Small intestine (tissue), 7 donors: Measurements from ENCODE around the gene KLF6. TPM values are rescaled to one million over a fixed set of nuclear protein-coding genes. Genes with fewer than 3 reads are reported as not detected.

Experiments used
- DNase-seq, 2 donors: peaks; one replicate each; pipeline versions ENCODE4 v3.0.0 to v3.0.0-alpha.2; 2013
- FAIRE-seq: peaks from 2 replicates; lab custom pipeline; 2012; peaks lifted over from hg19 to GRCh38; lab: Jason Lieb, UNC
- H3K27ac ChIP-seq, 3 donors: one replicate each; pipeline ENCODE4 v1.5.1; 2013; ENCODE audit warnings: low read length in 2 of 3, mild to moderate bottlenecking in 2 of 3, control low read depth in 1 of 3, inconsistent platforms in 1 of 3, low read depth in 1 of 3, moderate library complexity in 1 of 3
- H3K27me3 ChIP-seq, 3 donors: one replicate each; pipeline ENCODE4 v1.6.1; 2013; ENCODE audit warnings: low read length in 3 of 3, inconsistent platforms in 1 of 3; ENCODE audit not compliant: control insufficient read depth in 3 of 3, insufficient read depth in 3 of 3
- H3K36me3 ChIP-seq, 3 donors: one replicate each; pipeline ENCODE4 v1.6.1; 2013; ENCODE audit warnings: low read length in 3 of 3, inconsistent platforms in 1 of 3, low read depth in 1 of 3, mild to moderate bottlenecking in 1 of 3, moderate library complexity in 1 of 3; ENCODE audit not compliant: control insufficient read depth in 3 of 3, insufficient read depth in 2 of 3
- H3K4me1 ChIP-seq, 3 donors: one replicate each; pipeline ENCODE4 v1.6.1; 2013; ENCODE audit warnings: low read length in 2 of 3, inconsistent platforms in 1 of 3, low read depth in 1 of 3, mild to moderate bottlenecking in 1 of 3, moderate library complexity in 1 of 3; ENCODE audit not compliant: control insufficient read depth in 3 of 3, insufficient read depth in 2 of 3
- H3K4me3 ChIP-seq, 3 donors: one replicate each; pipeline ENCODE4 v1.5.1; 2013; ENCODE audit warnings: low read length in 3 of 3, control low read depth in 1 of 3, inconsistent platforms in 1 of 3, low read depth in 1 of 3, mild to moderate bottlenecking in 1 of 3, moderate library complexity in 1 of 3
- H3K9me3 ChIP-seq, 2 donors: one replicate each; pipeline ENCODE4 v1.6.1; 2013; ENCODE audit warnings: low read depth in 1 of 2, low read length in 1 of 2; ENCODE audit not compliant: control insufficient read depth in 2 of 2, insufficient read depth in 1 of 2
- WGBS, 3 donors: extraction: QIAGEN DNeasy Blood & Tissue Kit; methylation state at CpG; one replicate each; pipeline ENCODE4 v1.1.7; 2013; 5-methylcytosine and 5-hydroxymethylcytosine counted together
- polyA plus RNA-seq, 4 donors: library from polyadenylated mRNA; stranded (reverse) in 3 of 4; unstranded in 1 of 4; fragments of 200-250 nt in 3 of 4; fragments of 120-200 nt in 1 of 4; gene quantifications; one replicate each; pipeline versions ENCODE4 v1.2.1 to v1.2.3, GENCODE V29; 2013
- donor health status: healthy with polysubstance abuse.
- donor health status: control.
- donor health status: control.
- donor health status: Bipolar disorder and iron deficiency.
- donor health status: healthy.

Gene KLF6
- polyA plus RNA-seq, 4 donors: 47.3 to 97.7 (median 72.1) TPM

DNA sequence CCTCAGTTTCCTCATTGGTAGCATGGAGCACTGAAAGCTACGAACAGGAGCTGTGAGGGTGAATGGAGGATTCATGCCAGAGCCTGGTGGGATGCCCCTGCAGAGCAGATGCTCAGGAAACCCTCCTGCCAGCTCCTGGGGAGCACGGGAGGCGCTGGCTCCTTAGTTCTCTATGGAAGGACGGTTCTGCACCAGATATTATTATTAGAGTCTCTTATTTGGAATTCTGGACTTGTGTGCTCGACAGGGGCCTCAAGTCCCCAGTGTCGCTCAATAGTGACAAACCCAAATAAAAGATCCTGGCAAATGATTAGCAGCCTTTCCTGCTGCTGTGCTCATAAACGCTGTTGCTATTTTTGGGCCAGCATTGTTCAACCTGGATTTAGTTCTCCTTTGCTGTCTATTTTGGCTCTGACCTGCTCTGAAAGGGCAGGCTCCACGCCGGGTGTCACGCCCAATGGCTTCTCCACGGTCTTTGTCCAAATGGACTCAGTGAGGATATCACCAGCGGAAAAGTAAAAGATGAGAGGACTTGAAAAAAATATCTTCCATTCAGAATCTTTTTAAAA lies 23.0 kb upstream of the KLF6 start:
- 74 to 79% (median 74%) methylated on average over 12 of the region's 12 CpGs for WGBS, 3 donors
- FAIRE-seq (no peak), DNase-seq (peak in 1 of 2 donors; percentile 29)
- Histone ChIP-seq H3K4me3 (no peak overlapping the region), H3K27me3 (no peaks in the 10 kb centered on the region), H3K4me1 (peaks cover 16 to 65% (median 26%) of the 10 kb centered on the region in 3 donors), H3K36me3 (no peaks in the 10 kb centered on the region), H3K9me3 (no peaks in the 10 kb centered on the region), H3K27ac (peak overlapping the region in 2 of 3 donors; percentile 93 to 96)

DNA sequence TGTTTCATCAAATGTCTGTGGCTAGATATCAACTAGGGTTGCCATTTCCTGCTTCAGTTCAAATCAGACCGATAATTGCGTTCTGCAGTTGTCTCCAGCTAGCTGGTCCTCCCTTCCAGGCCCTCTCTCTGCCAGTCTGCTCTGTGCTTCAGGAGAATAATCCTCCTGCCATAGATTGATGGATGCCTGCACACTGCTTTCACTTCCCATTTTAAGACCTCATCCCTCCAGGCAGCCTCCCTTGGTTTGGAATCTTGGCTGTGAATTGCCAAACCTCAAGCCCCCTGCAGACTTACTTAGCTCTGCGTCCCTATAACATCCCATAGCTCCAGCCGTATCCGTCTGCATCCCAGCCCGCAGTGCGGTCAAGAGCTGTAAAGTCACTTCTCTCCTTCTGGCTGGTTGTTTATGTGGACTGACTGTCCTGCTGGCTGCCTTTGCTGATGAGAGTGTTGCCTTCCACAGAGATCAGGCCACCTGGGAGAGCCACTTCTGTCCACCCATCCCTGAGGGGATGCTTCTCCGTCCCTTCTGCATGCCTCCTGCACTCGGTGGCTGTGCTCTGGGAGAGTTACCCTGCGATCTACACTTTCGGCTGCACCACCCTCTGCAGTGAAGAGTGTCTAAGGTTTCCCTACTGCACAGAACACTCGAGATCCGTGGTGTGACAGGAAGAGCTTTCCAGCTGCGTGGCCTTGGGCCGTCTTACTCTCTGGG lies 22.4 kb upstream of the KLF6 start:
- peak in 1 of 2 donors; percentile 18 for DNase-seq

DNA sequence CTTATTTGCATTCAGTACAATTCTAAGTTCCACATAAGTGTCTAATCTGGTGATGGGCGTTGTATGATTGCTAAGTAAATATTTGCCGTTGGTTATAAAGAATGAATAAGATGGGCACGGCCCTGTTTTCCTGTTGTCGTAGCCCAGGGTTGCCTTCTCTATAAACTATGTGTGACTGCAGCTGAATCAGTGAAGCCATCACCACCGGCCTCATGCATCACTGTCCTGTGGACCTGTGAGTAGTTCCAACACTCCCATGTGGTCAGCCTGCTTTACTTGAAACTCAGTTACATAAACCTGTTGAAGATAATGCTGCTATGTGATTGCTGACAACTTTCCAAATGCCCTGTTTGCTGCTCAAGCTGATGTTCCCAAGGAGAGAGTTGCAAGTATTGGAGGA lies 21.6 kb upstream of the KLF6 start:
- Histone ChIP-seq H3K27me3 (no peaks in the 10 kb centered on the region), H3K4me3 (peak overlapping the region in 1 of 3 donors; percentile 17), H3K27ac (peak overlapping the region; percentile 54 to 96 (median 93)), H3K9me3 (no peaks in the 10 kb centered on the region), H3K4me1 (peaks cover 16 to 59% (median 23%) of the 10 kb centered on the region in 3 donors), H3K36me3 (no peaks in the 10 kb centered on the region)
- no peak for FAIRE-seq
- DNase-seq: peak; percentile 88 to 95
- WGBS, 3 donors: 13 to 45% (median 14%) methylated on average over 5 of the region's 5 CpGs

More for the DNA sequence above, 22.4 kb upstream of the KLF6 start:
- no peak for FAIRE-seq
- Histone ChIP-seq H3K36me3 (no peaks in the 10 kb centered on the region), H3K27ac (peak overlapping the region; percentile 54 to 96 (median 93)), H3K9me3 (no peaks in the 10 kb centered on the region), H3K4me3 (peak overlapping the region in 1 of 3 donors; percentile 17), H3K27me3 (no peaks in the 10 kb centered on the region), H3K4me1 (peaks cover 16 to 65% (median 26%) of the 10 kb centered on the region in 3 donors)
- 65 to 82% (median 80%) methylated on average over 15 of the region's 15 CpGs for WGBS, 3 donors

DNA sequence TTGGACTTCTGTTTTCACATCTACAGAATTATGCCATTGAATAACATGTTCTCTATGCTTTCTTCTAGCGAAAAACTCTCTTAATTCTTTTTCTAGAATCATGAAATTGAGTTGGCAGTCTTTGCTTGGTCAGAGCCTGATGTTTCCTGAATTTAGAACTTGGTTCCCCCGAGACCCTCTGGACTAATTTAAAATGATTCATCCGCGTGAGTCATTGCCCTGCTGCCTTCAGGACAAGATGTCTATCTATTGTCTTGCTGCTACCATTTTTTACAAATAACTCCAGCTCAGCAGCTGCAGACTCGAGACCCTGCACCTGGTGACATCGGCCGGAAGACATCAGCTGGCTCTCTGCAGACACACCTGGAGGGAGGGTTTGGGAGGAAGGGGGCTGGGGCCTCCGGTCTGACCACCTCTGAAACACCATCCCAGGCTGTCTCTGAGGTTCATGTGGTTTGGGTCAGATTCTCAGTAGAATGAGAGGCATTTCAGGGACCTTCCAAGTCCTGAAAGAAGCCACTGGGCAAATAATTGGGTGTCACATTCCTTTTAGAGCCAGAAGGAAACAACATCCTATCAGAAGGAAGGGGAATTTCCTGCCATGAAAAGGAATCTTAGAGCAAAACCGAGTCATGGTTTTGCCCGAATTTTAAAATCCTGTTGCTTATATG lies 20.9 kb upstream of the KLF6 start:
- Histone ChIP-seq H3K27me3 (no peaks in the 10 kb centered on the region), H3K27ac (peak overlapping the region; percentile 54 to 96 (median 93)), H3K4me1 (peaks cover 16 to 53% (median 20%) of the 10 kb centered on the region in 3 donors), H3K36me3 (no peaks in the 10 kb centered on the region), H3K9me3 (no peaks in the 10 kb centered on the region), H3K4me3 (no peak overlapping the region)
- FAIRE-seq (no peak), DNase-seq (peak; percentile 48 to 66)
- 33 to 35% (median 35%) methylated on average over 10 of the region's 10 CpGs for WGBS, 3 donors

DNA sequence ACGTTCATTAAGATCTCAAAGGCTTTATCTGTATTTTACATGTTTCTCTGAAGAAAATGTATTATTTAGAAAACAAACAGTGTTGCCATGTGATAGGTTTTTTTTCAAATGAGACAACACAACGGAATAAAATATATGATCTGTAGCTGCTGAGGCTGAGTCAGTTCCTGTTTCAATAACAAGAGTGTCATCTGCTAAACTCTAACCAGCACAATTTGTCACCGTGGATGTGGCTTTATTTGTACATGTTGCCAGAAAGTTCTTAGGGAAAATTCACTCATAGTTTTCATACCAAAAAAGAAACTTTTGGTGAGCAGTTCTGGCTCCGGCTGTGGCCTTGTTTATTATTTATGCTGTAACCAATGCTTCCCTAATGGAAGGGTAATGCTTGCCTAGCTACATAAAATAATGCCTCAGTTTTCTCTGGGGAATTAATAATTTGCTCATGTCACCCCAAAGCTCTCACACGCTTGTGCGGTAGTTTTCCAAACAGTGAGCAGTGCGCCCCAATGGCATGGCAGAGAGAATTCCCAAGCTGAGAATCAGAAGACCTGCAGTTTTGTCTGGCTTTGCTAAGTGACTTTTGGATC lies 20.3 kb upstream of the KLF6 start:
- no peak for FAIRE-seq

DNA sequence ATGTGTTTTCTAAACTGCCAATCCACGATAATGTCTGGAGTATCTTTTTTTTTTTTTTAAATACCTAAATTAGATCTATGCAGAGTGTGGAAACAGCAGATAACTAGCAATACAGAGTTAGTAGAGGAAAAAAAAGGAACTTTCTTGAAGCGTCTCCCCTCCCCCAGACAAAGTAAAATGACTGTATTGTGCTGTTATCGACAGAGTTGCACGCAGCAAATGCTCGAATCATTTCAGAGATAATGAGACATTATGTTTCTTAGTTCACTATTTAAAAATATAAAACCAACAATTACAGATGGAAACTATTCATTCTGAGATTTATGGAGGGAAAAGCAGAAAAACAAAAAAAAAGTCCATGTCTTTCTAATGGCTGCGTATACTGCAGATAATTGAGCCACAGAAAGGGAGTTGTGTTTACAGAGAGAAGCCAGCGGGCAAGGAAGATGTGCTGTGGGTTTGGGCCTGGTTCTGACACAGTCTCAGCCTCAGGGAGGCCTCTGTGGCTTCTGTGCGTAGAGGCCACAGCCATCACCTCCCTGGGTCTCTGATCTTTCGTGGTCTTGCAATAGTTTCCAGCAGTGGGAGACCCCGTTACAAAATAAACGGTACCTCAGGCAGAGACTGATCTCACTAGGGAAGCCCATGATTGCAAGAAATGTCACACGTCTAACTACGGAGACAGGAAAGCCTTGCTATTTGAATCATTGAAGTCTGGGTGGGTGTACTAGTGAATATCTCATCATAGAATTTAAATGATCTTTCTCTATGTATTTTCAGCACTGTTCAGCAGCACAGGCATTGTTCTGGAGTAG lies 19.1 kb upstream of the KLF6 start:
- Histone ChIP-seq H3K4me1 (peaks cover 16 to 38% (median 17%) of the 10 kb centered on the region in 3 donors), H3K36me3 (no peaks in the 10 kb centered on the region), H3K27me3 (no peaks in the 10 kb centered on the region), H3K27ac (peak overlapping the region in 2 of 3 donors; percentile 56 to 84), H3K9me3 (no peaks in the 10 kb centered on the region), H3K4me3 (no peak overlapping the region)
- no peak for FAIRE-seq
- peak in 1 of 2 donors; percentile 26 for DNase-seq
- 69 to 88% (median 74%) methylated on average over 13 of the region's 13 CpGs for WGBS, 3 donors

More for the DNA sequence above, 20.3 kb upstream of the KLF6 start:
- Histone ChIP-seq H3K4me1 (peaks cover 16 to 47% (median 20%) of the 10 kb centered on the region in 3 donors), H3K27ac (peak overlapping the region; percentile 54 to 96 (median 93)), H3K36me3 (no peaks in the 10 kb centered on the region), H3K4me3 (no peak overlapping the region), H3K27me3 (no peaks in the 10 kb centered on the region), H3K9me3 (no peaks in the 10 kb centered on the region)
- DNase-seq: peak; percentile 43 to 71
- WGBS, 3 donors: 46 to 68% (median 54%) methylated on average over 7 of the region's 7 CpGs

DNA sequence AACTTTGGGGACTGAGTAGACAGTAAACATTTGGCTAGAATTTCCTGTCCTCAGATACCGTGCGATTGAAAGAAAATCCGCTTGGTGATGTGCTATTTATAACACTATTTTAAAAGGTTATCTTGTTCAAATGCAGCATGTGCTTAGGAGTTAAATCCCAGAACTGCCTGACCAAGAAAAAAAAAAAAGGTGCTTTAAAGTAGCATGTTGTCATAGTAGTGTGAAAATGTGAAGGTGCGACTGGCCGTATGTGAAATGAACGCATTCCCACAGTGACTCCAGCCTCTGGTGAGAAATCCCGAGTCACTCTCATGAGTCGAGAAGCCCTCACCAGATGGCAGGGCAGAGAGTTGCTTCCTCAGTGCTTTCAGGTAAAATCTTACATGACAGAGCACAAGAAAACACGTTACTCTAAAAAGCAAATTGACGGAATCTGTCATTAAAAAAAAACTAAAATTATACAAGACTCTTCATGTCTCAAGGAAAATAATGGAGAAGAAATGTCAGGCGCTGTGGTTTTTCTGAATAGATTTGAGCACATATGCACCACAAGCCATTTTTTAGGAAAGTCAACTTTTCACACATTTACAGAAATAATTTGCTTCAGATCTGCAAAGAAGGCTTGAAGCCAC lies 18.4 kb upstream of the KLF6 start:
- Histone ChIP-seq H3K4me3 (no peak overlapping the region), H3K9me3 (no peaks in the 10 kb centered on the region), H3K4me1 (peaks cover 13 to 35% (median 15%) of the 10 kb centered on the region in 3 donors), H3K27me3 (no peaks in the 10 kb centered on the region), H3K36me3 (no peaks in the 10 kb centered on the region), H3K27ac (peak overlapping the region in 2 of 3 donors; percentile 56 to 85)
- WGBS, 3 donors: 58 to 68% (median 67%) methylated on average over 11 of the region's 11 CpGs
- FAIRE-seq (no peak), DNase-seq (no peak)
